CD14-positive monocyte (primary cell): ENCODE data around the gene DHRS7B. TPM values are rescaled to one million over a fixed set of nuclear protein-coding genes. Genes with fewer than 3 reads are reported as not detected.

Experiments
- DNase-seq, 3 donors: peaks; one replicate each; pipeline ENCODE4 v3.0.0-alpha.2; 2011 to 2022
- H2AFZ ChIP-seq: 2 replicates; pipeline ENCODE4 v1.6.0; 2012; ENCODE audit warnings: mild to moderate bottlenecking, low read depth, low read length, inconsistent platforms; ENCODE audit not compliant: insufficient read depth, poor library complexity, severe bottlenecking
- H3K27ac ChIP-seq, 2 donors: 1 replicate in 1 of 2; 2 replicates in 1 of 2; pipeline ENCODE4 v1.5.1; 2012 to 2013; ENCODE audit warnings: low read length in 2 of 2, control low read depth in 1 of 2, inconsistent platforms in 1 of 2, low read depth in 1 of 2, mild to moderate bottlenecking in 1 of 2
- H3K27me3 ChIP-seq, 2 donors: one replicate each; pipeline versions ENCODE4 v1.6.0 to v1.6.1; 2011 to 2013; ENCODE audit warnings: low read length in 2 of 2; ENCODE audit not compliant: control insufficient read depth in 2 of 2, insufficient read depth in 2 of 2
- H3K36me3 ChIP-seq, 2 donors: replicated peaks in 1 of 2; 1 replicate in 1 of 2; 2 replicates in 1 of 2; pipeline versions ENCODE4 v1.5.1 to v1.6.1; 2012 to 2013; ENCODE audit warnings: low read length in 2 of 2, control low read depth in 1 of 2, inconsistent platforms in 1 of 2, mild to moderate bottlenecking in 1 of 2; ENCODE audit not compliant: insufficient read depth in 2 of 2, control insufficient read depth in 1 of 2
- H3K4me1 ChIP-seq, 2 donors: 1 replicate in 1 of 2; 2 replicates in 1 of 2; pipeline versions ENCODE4 v1.5.1 to v1.6.1; 2012 to 2013; ENCODE audit warnings: low read length in 2 of 2, control low read depth in 1 of 2, inconsistent platforms in 1 of 2, mild to moderate bottlenecking in 1 of 2, moderate library complexity in 1 of 2; ENCODE audit not compliant: insufficient read depth in 2 of 2, control insufficient read depth in 1 of 2
- H3K4me2 ChIP-seq: replicated peaks from 2 replicates; pipeline ENCODE3; 2012; ENCODE audit warnings: low read length, moderate library complexity, mild to moderate bottlenecking; ENCODE audit not compliant: poor library complexity, severe bottlenecking; ENCODE audit errors: extremely low read depth
- H3K4me3 ChIP-seq, 3 experiments: fragments of 200-600 bp in 1 of 3; sonication (generic) in 1 of 3; replicated peaks in 1 of 3; 1 replicate in 2 of 3; 2 replicates in 1 of 3; pipeline ENCODE4 v1.5.1; 2011 to 2013; ENCODE audit warnings: low read length in 3 of 3, mild to moderate bottlenecking in 3 of 3, control low read depth in 2 of 3, low read depth in 2 of 3, inconsistent platforms in 1 of 3, moderate library complexity in 1 of 3
- H3K79me2 ChIP-seq: 2 replicates; pipeline ENCODE4 v1.6.0; 2012; ENCODE audit warnings: mild to moderate bottlenecking, control low read depth, inconsistent platforms, low read length, moderate library complexity; ENCODE audit not compliant: insufficient read depth
- H3K9ac ChIP-seq: 2 replicates; pipeline ENCODE4 v1.6.0; 2017; ENCODE audit warnings: low read length, mild to moderate bottlenecking; ENCODE audit not compliant: insufficient read depth, poor library complexity, severe bottlenecking
- H3K9me3 ChIP-seq, 2 donors: replicated peaks in 1 of 2; 1 replicate in 1 of 2; 2 replicates in 1 of 2; pipeline versions ENCODE4 v1.5.1 to v1.6.1; 2012 to 2013; ENCODE audit warnings: low read length in 2 of 2, control low read depth in 1 of 2; ENCODE audit not compliant: control insufficient read depth in 1 of 2, insufficient read depth in 1 of 2
- H4K20me1 ChIP-seq: 2 replicates; pipeline ENCODE4 v1.6.0; 2012; ENCODE audit warnings: mild to moderate bottlenecking, low read length, control low read depth, moderate library complexity; ENCODE audit not compliant: insufficient read depth
- H3K27ac Mint-ChIP-seq, 7 donors: one replicate each; pipeline ENCODE4 v1.8.0; 2020; ENCODE audit warnings: mild to moderate bottlenecking in 7 of 7, mixed read lengths in 7 of 7, moderate library complexity in 6 of 7, inconsistent platforms in 2 of 7
- H3K27me3 Mint-ChIP-seq, 3 donors: one replicate each; pipeline ENCODE4 v1.8.0; 2021 to 2022; ENCODE audit warnings: low read depth in 3 of 3, mild to moderate bottlenecking in 3 of 3, mixed read lengths in 3 of 3, moderate library complexity in 3 of 3, inconsistent platforms in 1 of 3
- H3K36me3 Mint-ChIP-seq, 2 donors: one replicate each; pipeline ENCODE4 v1.8.0; 2020; ENCODE audit warnings: mixed read lengths in 2 of 2, inconsistent platforms in 1 of 2, mild to moderate bottlenecking in 1 of 2
- H3K4me1 Mint-ChIP-seq: one replicate; pipeline ENCODE4 v1.8.0; 2020; ENCODE audit warnings: mild to moderate bottlenecking, mixed read lengths
- H3K4me3 Mint-ChIP-seq, 2 donors: one replicate each; pipeline ENCODE4 v1.8.0; 2020; ENCODE audit warnings: mild to moderate bottlenecking in 2 of 2, mixed read lengths in 2 of 2, moderate library complexity in 1 of 2
- H3K9me3 Mint-ChIP-seq, 7 donors: one replicate each; pipeline ENCODE4 v1.8.0; 2020 to 2022; ENCODE audit warnings: mixed read lengths in 7 of 7, mild to moderate bottlenecking in 6 of 7, moderate library complexity in 6 of 7, inconsistent platforms in 2 of 7
- CTCF ChIP-seq: fragments of 200-600 bp; IDR thresholded peaks from one replicate; pipeline ENCODE4 v1.8.0; 2022; ENCODE audit warnings: antibody characterized with exemption, mild to moderate bottlenecking
- WGBS: methylation state at CpG from one replicate; pipeline ENCODE4 v1.1.5; 2013; ENCODE audit warnings: missing lambda C conversion rate; ENCODE audit not compliant: insufficient coverage; 5-methylcytosine and 5-hydroxymethylcytosine counted together
- intact Hi-C, 2 donors: fragments of 100-400 bp; cut with micrococcal nuclease; formaldehyde crosslinking; loops; one replicate each; pipeline versions ENCODE4 v1.15.0 to v1.15.1; 2023
- polyA plus RNA-seq, 3 donors: library from polyadenylated mRNA; depleted of rRNA in 1 of 3; unstranded in 2 of 3; stranded (reverse) in 1 of 3; fragments of 300-500 nt in 2 of 3; fragments of >200 nt in 1 of 3; fragmentation: Illumina TruSeq in 2 of 3; gene quantifications; 1 replicate in 2 of 3; 2 replicates in 1 of 3; pipeline ENCODE4 v1.2.3, GENCODE V29; 2012 to 2021

Gene DHRS7B
- polyA plus RNA-seq, 3 donors, result 23.2 to 37.8 (median 33.9) TPM

- H3K4me3 Mint-ChIP-seq, result no peak overlapping the region
- intact Hi-C loops, result no loop called here
- Histone ChIP-seq H3K27ac (no peak overlapping the region), H3K4me1 (peaks cover 12 to 20% of the 10 kb centered on the region in 2 donors), H2AFZ (no peak overlapping the region), H3K4me2 (no peak overlapping the region), H3K27me3 (no peaks in the 10 kb centered on the region), H3K4me3 (no peak overlapping the region), H3K36me3 (peaks cover 0 to 5% of the 10 kb centered on the region in 2 donors), H4K20me1 (no peaks in the 10 kb centered on the region), H3K79me2 (no peaks in the 10 kb centered on the region), H3K9me3 (peaks cover 8 to 12% of the 10 kb centered on the region in 2 donors), H3K9ac (no peak overlapping the region)
- peaks cover 24% of the 10 kb centered on the region for H3K4me1 Mint-ChIP-seq
- peaks cover 9% of the 10 kb centered on the region in 2 donors for H3K36me3 Mint-ChIP-seq
- H3K9me3 Mint-ChIP-seq, result peaks cover 4 to 20% (median 11%) of the 10 kb centered on the region in 7 donors
- H3K27ac Mint-ChIP-seq, result no peak overlapping the region
- peaks cover 0 to 5% (median 3%) of the 10 kb centered on the region in 3 donors for H3K27me3 Mint-ChIP-seq
- WGBS, result 69% methylated on average over 4 of the region's 4 CpGs
- no peak for TF ChIP-seq CTCF
- DNase-seq, result no peak
Measured at GRCh38 chr17:21228111-21228510, 101.3 kb downstream of the DHRS7B start.

GRCh38 chr17:21228845-21229244 is 102.1 kb downstream of the DHRS7B start:
- intact Hi-C loops, result no loop called here
- H3K27me3 ChIP-seq, result no peaks in the 10 kb centered on the region
- no peak for TF ChIP-seq CTCF
- H3K27ac ChIP-seq, result no peak overlapping the region
- peaks cover 0 to 5% (median 3%) of the 10 kb centered on the region in 3 donors for H3K27me3 Mint-ChIP-seq
- H4K20me1 ChIP-seq, result no peaks in the 10 kb centered on the region
- H2AFZ ChIP-seq, result no peak overlapping the region
- no peak overlapping the region for H3K9ac ChIP-seq
- peaks cover 12 to 20% of the 10 kb centered on the region in 2 donors for H3K4me1 ChIP-seq
- no peak overlapping the region for H3K4me2 ChIP-seq
- H3K79me2 ChIP-seq, result no peaks in the 10 kb centered on the region
- no CpG with 5 or more reads among the region's 2 CpGs for whole genome bisulfite sequencing
- H3K9me3 Mint-ChIP-seq, result peaks cover 10 to 24% (median 15%) of the 10 kb centered on the region in 7 donors
- H3K4me3 ChIP-seq, result no peak overlapping the region
- no peak for DNase-seq
- no peak overlapping the region for H3K27ac Mint-ChIP-seq
- H3K4me1 Mint-ChIP-seq, result peaks cover 24% of the 10 kb centered on the region
- H3K36me3 ChIP-seq, result no peaks in the 10 kb centered on the region
- peaks cover 2 to 8% of the 10 kb centered on the region in 2 donors for H3K36me3 Mint-ChIP-seq
- H3K4me3 Mint-ChIP-seq, result no peak overlapping the region
- peaks cover 14 to 18% of the 10 kb centered on the region in 2 donors for H3K9me3 ChIP-seq
